OCI-LY7 (cell line): ENCODE data around the gene LANCL2.

Source experiments
- CTCF ChIP-seq: fragments of 200-600 bp; sonication (generic); conservative IDR thresholded peaks from 2 replicates; pipeline ENCODE4 v1.5.1; 2014; ENCODE audit warnings: mild to moderate bottlenecking, antibody characterized with exemption, low read length, moderate library complexity, mixed read lengths
- EZH2phosphoT487 ChIP-seq: fragments of 200-600 bp; sonication (generic); IDR thresholded peaks from 2 replicates; pipeline ENCODE4 v1.6.1; 2018; ENCODE audit warnings: low read depth, borderline replicate concordance, mild to moderate bottlenecking, mixed run types, antibody characterized with exemption, low read length, moderate library complexity, mixed read lengths

GRCh38 chr7:55441774-55442522 lies 76.8 kb downstream of the LANCL2 start:
- no peak for TF ChIP-seq EZH2phosphoT487
- no peak for TF ChIP-seq CTCF
